Gastrocnemius medialis (tissue), 4 donors: Measurements from ENCODE around the gene ANTKMT.

Source experiments
- CTCF ChIP-seq, 5 experiments: fragments of 450-650 bp in 3 of 5; fragments of 200-600 bp in 2 of 5; sonication (generic) in 2 of 5; IDR thresholded peaks in 4 of 5; conservative IDR thresholded peaks in 1 of 5; 1 replicate in 4 of 5; 2 replicates in 1 of 5; pipeline ENCODE4 v1.5.1; 2016 to 2019; ENCODE audit warnings: antibody characterized with exemption in 5 of 5, mild to moderate bottlenecking in 3 of 5, moderate library complexity in 3 of 5
- POLR2A ChIP-seq, 2 donors: fragments of 450-650 bp; IDR thresholded peaks; one replicate each; pipeline ENCODE4 v1.6.1; 2017; ENCODE audit warnings: antibody characterized with exemption in 2 of 2, mild to moderate bottlenecking in 2 of 2, moderate library complexity in 2 of 2

- TF ChIP-seq CTCF (IDR thresholded peaks at IDR 0.05 in 4 of 5, conservative IDR thresholded peaks at IDR 0.05 in 1 of 5) (no peak), POLR2A (IDR thresholded peaks at IDR 0.05) (no peak)
Observed at GRCh38 chr16:733382-734207, 12.6 kb downstream of the ANTKMT start.
